GM19468 (cell line): ENCODE results near the gene EYS.
A peak's percentile ranks its signal among the peaks of the same experiment; 100 is the strongest.
"Not testable (repeated sequence)": the region's sequence is repeated elsewhere in the genome, so short reads cannot be mapped to it uniquely, and the experiment has no call there.

Experiments used
- ATAC-seq: cut with Tn5 transposase; IDR thresholded peaks from one replicate; pipeline ENCODE4 v1.9.1; 2021; ENCODE audit warnings: mild to moderate bottlenecking, moderate library complexity, moderate number of reproducible peaks; ENCODE audit not compliant: unreplicated experiment; ENCODE audit errors: extremely low read depth

Gene EYS

DNA sequence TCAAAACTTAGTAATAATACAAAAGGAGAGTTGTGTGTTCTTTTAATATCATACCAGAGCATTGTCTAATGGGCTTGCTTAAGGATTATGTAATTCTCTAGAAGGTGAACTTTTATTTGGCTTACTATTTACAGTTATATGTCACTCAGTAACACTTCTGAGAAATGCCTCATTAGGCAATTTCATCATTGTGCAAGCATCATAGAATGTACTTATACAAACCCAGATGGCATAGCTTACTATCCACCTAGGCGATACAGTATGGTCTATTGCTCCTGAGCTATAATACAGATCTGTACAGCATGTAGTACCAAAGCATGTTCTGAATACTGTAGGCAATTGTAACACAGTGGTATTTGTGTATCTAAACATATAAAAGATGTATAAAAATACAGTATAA lies 1731.3 kb downstream of the EYS start:
- no peak for ATAC-seq

DNA sequence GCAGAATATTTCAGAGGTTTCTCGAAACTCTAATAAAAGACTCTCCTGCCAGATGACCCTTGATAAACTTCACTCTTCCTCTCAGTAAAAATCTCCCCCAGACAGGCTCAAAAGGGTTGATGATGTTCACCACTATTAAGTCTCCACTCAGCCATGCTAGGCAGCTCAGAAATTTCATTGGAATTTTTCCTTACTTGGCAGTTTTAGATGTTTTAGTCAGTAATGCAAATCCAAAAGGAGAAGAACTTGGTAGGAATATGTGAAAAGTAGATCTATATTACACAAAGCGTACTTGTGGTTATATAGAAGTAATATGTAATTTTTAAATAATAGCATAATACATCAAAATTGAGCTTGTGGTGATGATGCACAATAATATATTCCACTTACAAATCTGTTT lies 1738.4 kb downstream of the EYS start:
- no peak for ATAC-seq

DNA sequence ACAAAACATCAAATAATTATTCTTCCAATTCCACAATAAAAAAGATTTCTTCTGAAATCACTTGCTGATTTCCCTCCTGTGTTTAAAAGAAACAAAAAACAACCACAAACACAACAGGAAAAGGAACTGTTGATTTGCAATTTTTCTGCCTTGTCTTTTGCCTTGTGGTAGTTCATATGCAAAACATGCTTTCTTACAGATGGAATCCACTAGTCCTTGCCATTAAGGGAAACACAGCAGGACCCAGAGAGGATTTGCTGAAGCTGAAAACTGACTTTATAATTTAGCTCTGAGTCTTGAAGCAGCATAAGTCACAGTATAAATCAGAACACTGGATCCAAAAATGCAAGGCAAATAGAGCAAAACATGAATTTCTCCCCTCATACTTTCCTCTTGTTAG lies 1742.7 kb downstream of the EYS start:
- ATAC-seq, result no peak

DNA sequence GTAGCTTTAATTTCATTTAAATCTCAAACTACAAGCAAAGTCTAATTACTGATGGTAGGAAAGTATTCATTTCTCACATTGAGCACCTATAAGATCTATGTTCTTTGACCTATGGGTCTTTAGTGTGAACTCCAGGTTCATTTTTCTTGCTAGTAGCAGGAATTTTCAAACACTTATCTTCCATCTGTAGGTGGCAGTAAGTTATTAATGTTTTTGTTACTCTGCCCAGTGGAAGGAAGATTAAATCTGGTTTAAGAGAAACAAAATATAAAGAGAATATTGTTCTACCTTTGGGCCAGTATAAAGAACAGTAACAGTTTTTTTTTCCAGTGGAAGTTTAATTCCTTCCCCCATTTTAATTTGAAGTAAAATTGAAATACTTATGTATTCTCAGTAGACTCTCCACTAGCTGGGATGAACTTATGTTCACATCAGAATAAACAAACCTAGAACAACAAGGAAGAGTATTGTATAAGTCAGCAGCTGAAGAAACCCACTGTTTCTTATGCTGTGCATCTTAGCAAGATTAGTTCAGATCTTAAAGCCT lies 1743.2 kb downstream of the EYS start:
- no peak for ATAC-seq

DNA sequence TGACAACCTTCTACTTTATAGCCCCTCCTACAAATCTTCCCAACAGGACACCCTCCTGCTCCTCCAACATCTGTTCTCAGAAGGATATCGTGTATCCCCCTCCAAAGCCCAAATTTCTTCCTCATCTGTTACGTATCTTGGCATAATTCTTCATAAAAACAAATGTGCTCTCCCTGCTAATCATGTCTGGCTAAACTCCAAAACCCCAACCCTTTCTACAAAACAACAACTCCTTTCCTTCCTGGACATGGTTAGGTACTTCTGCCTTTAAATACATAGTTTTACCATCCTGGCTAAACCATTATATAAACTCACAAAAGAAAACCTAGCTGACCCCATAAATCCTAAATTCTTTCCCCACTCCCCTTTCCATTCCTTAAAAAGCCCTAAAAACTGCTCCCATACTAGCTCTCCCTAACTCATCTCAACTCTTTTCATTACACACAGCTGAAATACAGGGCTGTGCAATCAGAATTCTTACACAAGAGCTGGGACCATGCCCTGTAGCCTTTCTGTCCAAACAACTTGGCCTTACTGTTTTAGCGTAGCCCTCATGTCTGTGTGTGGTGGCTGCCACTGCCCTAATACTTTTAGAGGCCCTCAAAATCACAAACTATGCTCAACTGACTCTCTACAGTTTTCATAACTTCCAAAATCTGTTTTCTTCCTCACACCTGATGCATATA lies 1753.5 kb downstream of the EYS start:
- not testable (repeated sequence) for ATAC-seq

DNA sequence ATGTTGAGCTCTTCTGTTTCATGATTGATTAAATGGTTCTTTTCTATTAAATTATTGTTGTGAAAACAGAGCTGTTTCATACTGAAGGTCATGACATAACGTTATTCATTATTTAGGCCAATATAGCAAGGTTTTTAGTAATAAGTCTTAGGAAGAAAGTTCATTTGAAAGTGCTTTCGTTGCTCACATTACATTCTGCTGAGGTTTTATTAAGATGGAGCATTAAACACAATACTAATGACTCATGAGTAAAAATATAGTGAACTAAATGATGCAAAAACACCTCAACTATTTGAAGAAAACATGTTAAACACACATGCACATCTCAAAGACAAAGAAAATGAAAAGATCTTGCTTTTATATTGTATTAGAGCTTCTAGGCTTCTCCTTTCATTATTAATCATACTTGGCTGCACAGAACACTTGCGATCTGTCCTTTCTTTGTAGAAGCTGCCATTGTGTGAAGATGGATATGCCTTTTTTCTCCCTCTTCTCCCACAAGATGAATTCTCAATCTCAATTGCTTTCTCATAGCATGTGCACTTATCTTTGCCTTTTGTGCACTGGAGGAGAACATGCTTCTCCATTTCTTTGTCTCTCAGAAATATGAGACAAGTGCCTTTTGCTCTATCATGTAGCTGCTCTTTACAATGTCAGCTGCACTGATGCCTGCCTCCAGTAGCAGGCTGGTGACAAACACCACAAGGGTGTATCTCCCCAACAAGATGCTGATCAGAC lies 1759.1 kb downstream of the EYS start:
- no peak for ATAC-seq

DNA sequence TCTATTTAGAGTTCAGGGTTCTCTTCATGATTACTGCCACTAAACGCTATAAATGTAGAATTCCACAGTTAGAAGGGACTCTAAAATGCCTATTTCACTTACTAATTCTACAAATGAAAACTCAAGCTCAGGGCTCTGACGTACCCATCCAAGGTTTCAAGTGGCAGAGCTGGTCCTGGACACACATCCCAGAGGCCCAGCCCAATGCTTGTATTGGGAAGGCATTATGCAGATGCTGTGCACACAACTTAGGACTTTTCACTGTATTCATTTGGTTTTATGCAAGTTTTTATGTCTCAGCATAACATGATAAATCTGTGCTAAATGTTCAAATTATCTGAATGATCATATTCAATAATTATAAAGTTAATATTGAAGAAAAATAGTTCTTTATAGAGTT lies 1761.0 kb downstream of the EYS start:
- no peak for ATAC-seq

DNA sequence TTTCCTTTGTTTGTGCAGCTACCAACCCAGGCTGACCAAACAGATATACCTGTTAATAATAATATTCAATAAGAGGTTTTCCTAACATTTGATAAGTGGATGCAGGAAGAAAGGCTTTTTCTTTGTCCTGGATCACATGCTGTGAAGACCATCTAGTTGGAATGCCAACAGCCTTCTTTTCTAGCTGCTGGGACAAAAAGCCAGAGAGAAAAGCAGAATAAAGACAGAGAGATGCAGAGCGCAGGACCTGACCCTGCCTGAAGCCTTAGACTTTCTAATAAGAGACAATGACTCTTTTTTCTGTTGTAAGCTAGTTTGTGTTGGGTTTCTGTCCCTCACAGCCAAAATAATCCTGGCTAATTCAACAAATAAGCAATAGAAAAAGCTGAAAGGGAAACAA lies 1763.2 kb downstream of the EYS start:
- ATAC-seq, result no peak

DNA sequence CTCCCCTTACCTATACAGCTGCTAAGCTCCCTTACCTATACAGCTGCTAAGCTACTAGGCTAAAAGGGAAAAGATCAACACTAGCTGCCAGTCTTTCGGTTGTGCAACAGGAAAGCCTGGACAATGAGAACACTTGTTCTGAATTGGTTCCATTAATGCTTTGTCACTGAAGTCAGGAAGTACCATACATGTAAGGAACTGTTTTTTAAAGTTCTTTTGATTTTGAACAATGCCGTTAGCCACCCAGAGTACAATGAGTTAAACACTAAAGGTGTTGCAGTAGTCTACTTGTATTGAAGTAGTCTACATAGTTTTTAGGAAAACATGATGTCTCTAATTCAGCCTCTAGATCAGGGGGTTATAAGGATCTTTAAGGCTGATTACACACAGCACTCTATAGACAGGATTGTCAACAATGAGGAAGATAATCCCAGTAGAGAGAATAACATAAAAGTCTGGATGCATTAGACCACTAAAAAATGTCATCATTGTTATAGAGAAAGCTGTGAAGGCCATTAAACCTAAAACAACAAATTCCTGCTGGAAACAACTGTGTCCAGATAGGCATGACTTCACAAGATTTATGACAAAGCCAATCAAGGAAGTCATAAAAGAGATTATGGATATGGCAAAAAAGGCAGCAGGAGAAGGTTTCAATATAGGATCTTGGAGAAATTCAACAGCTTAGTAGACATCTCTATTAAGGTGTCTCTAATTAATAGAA lies 1765.1 kb downstream of the EYS start:
- ATAC-seq, result no peak

DNA sequence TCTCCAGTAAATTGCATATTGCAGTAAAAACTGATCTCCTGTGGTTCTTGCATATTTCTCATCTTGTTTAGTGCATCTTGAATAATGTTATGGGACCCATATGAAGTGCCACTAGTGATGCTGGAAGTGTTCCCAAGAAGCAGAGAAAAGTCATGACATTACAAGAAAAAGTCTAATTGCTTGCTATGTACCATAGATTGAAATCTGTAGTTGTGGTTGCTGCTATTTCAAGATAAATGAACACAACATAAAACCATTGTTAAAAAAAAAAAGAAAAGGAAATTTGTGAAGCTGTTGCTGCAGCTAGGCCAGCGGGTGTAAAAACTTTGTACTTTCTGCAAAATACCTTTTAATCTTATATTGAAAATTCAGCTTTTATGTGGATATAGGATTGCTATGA lies 1767.0 kb downstream of the EYS start:
- ATAC-seq, result no peak

DNA sequence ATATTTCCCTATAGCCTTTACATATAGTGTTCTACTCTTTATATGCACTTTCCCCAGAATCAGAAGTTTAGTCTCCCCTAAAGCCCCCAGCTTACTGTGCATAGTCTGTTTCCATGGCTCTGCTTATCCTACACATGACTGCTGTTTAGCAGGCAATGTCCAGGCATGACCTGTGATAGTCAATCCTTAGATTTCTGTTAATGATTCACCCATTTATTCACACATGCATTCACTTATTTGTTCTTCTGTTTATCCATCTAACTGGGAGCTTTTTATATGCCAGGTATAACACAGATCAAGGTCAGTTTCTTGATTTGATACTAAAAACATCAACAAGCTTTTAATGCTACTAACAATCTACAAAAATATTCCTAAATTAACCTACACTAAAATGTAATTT lies 1770.6 kb downstream of the EYS start:
- no peak for ATAC-seq

DNA sequence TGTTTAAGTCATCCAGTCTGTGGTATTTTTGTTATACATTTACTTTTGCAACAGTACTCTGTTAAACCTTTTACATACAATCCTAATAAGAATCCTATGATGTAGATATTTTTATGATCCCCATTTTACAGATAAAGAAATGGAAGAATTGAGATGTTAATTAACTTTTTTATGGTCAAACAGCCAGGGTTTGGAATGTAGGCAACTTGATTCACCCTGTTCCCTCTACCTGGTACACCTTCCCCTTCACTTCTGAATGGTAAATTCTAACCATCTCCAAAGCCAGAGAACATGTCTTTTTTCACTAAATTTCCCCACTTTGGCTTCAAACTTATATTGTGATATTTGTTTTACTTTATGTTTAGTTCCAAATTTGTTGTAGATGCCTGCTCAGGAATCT lies 1771.3 kb downstream of the EYS start:
- ATAC-seq, result no peak

DNA sequence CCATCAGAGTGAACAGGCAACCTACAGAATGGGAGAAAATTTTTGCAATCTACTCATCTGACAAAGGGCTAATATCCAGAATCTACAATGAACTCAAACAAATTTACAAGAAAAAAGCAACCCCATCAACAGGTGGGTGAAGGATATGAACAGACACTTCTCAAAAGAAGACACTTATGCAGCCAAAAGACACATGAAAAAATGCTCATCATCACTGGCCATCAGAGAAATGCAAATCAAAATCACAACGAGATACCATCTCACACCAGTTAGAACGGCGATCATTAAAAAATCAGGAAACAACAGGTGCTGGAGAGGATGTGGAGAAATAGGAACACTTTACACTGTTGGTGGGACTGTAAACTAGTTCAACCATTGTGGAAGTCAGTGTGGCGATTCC lies 1773.1 kb downstream of the EYS start:
- not testable (repeated sequence) for ATAC-seq

DNA sequence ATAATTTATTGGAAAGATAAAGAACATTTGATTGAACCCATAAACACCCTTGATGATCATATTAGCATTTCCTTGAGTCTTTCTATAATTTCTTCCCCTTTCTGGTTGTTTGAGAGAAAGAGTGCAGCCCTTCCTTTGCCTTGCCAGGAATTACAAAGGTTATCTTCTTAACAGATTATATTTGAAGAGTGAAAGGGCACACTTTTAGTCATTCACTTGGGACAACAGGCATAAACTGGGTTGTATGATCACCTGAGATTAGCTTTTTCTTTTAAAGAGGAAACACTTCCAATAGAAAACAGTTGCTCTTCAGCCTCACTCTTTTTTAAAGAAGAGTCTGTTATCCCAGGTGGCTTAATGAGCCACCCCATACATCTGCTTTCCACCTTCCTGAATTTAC lies 1776.2 kb downstream of the EYS start:
- ATAC-seq, result no peak

DNA sequence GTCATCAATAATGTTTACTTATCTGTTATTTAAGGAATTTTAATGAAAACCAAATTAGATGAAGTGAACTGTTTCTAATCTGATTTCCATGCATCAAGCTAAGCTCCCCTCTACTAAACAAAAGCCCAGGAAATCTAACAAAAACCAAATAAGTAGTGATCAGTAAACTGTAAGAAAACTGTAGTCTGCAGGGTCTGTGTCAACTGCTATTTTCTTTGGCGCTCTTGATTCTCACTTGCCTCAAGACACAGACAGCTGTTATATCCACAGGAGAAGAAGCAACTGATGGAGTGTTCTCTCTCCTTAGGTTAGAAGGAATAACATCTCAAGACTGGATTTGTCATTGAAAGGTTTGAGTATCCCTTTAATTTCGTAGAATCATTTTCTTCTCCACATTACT lies 1777.9 kb downstream of the EYS start:
- ATAC-seq, result no peak

DNA sequence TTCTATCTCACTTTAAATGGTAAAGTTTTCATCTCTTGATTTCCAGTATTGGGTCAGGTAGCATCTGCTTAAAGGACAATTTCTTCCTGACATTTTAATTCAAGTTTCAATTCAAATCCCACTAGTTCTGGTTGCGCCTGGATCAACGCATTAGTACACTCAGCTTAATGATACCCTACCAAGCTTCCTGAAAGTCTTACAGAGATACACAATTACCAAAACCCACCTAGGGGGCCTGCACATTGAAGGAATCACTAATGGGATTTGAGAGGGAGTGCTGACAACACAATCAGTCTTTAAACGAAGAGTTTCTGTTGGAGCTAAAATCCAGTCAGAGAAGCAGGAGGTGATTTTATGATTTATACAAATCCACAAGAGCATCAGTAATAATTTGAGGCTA lies 1778.4 kb downstream of the EYS start:
- ATAC-seq, result no peak

DNA sequence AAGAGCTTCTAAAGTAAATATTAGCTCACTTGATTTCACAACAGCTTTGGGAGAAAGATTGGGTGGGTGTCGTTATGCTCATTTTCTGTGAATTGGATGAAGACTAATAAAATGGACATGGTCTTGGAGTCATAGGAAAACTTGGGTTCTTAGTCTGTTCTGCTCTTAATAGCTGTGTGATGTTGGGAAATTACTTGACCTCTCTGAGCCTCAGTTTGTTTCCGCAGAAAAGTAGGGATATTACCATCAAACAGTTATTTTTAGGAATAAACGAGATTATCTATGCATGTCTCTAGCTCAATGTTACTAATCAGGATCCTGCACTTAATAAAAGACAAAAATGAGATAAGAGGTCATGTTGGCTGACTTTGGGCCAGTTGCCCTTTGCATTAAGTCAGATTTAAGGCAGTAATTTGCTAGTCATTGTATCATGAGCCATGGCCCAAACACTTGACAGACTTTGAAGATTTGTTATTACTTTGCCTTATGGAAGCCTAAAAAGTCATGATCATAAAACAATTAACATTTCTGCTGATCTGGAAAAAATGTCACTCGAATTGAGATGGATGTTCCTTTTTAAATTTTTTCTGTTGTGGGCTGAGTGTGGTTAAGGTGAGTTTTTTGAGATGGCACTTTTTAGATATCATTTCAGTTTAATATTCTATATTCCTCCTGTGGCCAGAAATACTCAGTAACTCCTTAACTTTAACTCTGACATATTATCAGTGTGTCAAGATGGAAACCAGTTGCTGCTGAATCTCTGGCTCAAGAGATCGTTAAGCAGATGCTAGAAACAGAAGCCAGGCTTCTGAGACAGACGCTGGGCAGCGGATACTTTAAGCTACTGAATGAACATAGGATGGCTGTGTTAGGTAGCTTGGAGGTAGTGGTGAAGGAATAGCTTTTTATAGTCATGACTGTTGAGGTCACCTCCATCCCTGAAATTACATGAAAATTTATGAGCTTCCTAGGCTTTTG lies 1779.8 kb downstream of the EYS start:
- no peak for ATAC-seq

DNA sequence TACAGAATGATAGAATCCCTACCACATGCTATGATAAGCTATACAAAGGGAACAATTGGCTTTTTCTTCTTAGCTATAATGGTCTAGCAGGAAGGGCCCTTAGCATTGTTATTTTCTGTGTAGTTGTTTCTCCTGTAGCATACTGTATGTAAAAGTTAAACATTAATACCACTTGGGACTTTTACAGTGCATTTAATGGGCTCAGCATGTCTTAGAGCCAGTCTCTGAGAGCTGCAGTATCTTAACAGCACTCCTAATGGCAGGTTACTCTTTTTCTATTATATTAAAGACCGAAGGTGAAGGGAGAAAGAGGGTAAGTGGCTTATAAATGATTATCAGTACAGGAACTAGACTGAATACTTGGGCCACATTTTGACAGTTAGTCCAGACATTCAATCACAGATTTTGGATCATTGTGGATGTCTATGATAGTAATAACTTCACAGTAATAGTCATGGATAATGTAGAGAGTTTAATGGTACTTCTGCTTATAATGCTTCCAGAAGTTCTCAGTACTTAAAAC lies 1780.7 kb downstream of the EYS start:
- ATAC-seq, result no peak

DNA sequence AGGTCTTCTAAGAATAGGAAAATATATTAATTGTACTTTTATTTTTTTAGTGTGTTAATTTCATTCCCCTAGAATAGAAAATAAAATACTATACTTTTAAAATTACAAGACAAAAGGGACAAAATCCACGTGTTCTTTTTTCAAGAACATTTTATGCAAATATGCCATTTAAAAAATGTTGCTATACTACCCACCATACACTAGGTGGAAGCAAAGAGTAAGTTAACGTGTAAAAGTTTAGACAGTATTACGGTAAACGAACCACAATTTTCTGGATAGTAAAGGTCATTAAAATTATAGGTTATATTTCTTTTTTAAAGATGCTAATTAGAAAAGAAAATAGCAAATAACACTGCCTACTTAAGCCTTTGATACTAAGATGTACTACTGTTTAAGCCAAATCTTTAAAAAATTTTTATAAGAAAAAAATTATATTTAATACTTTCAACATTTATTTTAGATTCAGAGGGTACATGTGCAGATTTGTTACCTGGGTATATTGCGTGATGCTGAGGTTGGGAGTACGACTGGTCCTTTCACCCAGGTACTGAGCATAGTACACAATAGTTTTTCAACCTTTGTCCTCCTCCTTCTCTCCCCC lies 1783.8 kb downstream of the EYS start:
- ATAC-seq, result peak; percentile 51
